BE2C (cell line): Measurements from ENCODE around the gene SMAP2.

Experiments
- DNase-seq: peaks from one replicate; pipeline ENCODE4 v3.0.0-alpha.2; 2020
- H3K27me3 ChIP-seq: fragments of 250-450 bp; sonication (Bioruptor Pico); 2 replicates; pipeline ENCODE4 v1.5.1; 2020; ENCODE audit warnings: mild to moderate bottlenecking
- H3K36me3 ChIP-seq: fragments of 250-450 bp; sonication (Bioruptor Pico); 2 replicates; pipeline ENCODE4 v1.5.1; 2020; ENCODE audit warnings: mild to moderate bottlenecking
- H3K4me1 ChIP-seq: fragments of 250-450 bp; sonication (Bioruptor Pico); 2 replicates; pipeline ENCODE4 v1.5.1; 2020
- H3K4me3 ChIP-seq: 2 replicates; pipeline ENCODE4 v1.5.1; 2011; ENCODE audit warnings: low read depth, low read length
- H3K9me3 ChIP-seq: fragments of 250-450 bp; sonication (Bioruptor Pico); 2 replicates; pipeline ENCODE4 v1.5.1; 2020
- TF ChIP-seq, protein P1 (sequence below): IDR thresholded peaks from 2 replicates; pipeline ENCODE4 v1.5.1; 2012; ENCODE audit warnings: mild to moderate bottlenecking, low read depth, low read length

The SMAP2 gene

DNA sequence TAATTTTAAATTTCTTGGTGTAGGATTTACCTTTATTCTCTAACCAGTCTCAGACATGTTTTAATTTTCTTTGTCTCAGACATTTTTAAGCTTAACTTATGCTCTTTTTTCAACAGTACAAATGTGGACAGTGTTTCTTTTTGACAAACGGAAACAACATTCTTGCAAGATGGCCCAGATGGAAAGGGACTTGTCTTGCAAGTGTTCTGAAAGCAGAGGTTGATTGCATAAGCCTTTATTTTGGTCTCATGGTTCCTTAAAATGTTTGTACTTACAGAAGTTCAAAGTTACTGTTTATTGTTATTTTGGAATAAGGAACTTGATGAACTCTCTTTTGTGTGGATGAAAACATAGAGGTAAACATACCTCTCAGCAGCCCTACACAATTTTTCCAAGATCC is 22.9 kb downstream of the SMAP2 start:
- no peaks in the 10 kb centered on the region for H3K4me1 ChIP-seq
- TF ChIP-seq, protein P1, sequence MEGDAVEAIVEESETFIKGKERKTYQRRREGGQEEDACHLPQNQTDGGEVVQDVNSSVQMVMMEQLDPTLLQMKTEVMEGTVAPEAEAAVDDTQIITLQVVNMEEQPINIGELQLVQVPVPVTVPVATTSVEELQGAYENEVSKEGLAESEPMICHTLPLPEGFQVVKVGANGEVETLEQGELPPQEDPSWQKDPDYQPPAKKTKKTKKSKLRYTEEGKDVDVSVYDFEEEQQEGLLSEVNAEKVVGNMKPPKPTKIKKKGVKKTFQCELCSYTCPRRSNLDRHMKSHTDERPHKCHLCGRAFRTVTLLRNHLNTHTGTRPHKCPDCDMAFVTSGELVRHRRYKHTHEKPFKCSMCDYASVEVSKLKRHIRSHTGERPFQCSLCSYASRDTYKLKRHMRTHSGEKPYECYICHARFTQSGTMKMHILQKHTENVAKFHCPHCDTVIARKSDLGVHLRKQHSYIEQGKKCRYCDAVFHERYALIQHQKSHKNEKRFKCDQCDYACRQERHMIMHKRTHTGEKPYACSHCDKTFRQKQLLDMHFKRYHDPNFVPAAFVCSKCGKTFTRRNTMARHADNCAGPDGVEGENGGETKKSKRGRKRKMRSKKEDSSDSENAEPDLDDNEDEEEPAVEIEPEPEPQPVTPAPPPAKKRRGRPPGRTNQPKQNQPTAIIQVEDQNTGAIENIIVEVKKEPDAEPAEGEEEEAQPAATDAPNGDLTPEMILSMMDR, result no peak
- DNase-seq, result no peak

DNA sequence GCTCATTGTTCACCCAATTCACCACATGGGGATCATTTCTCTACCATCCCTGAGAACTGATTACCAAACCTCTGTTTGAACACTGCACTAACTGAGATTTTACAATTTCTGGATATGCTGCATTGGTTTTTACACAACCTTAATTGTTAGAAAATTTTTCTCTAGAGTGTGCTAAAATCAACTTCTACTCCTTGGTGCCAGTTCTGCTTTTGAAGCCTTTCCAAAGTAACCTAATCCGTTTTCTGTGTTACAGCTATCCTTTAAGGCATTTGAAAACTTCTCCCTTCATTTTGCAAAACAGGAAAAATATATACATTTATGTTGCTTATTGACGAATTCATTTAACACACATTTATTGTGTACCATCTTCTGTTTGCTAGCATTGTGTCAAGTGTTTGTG is 23.7 kb downstream of the SMAP2 start:
- Histone ChIP-seq H3K4me1 (no peaks in the 10 kb centered on the region), H3K9me3 (no peaks in the 10 kb centered on the region), H3K27me3 (no peaks in the 10 kb centered on the region), H3K4me3 (no peak overlapping the region), H3K36me3 (no peaks in the 10 kb centered on the region)
- no peak for DNase-seq
- TF ChIP-seq, protein P1, result no peak

More for the DNA sequence above, 22.9 kb downstream of the SMAP2 start:
- no peaks in the 10 kb centered on the region for H3K9me3 ChIP-seq
- H3K36me3 ChIP-seq, result no peaks in the 10 kb centered on the region
- H3K4me3 ChIP-seq, result no peak overlapping the region
- no peaks in the 10 kb centered on the region for H3K27me3 ChIP-seq

DNA sequence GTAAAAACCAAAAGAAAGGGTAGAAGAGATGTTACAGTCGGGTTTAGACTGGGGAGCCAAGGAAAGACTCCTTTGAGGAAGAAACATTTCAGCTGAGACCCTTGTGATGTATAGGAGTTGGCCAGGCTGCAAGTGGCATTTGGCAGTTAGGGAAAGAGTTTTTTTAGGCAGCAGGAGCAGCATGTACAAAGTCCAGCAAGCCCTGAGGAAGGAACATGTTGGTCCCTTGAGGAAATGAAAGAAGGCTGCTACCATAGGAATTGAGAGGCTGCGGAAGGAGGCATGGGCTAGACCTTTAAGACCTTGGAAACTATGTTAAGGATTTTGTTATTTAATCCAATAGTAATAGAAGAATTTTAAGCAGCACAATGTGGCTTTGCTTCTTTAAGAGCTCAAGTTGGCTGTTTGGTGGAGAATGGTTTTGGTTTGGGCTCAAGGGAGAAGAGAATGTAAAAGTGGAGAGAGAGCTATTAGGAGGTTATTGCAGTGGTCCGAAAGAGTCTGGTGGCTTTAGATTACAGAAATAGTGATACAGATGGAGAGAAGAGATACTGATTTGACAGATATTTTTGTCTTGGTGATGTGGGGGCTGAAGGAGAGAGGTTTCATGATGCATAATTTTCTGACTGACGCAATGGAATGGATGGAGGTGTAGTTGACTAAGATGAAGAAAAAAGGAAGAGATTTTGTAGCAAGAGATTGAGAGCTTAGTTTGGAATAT is 26.6 kb downstream of the SMAP2 start:
- H3K36me3 ChIP-seq, result no peaks in the 10 kb centered on the region
- no peak overlapping the region for H3K4me3 ChIP-seq
- TF ChIP-seq, protein P1, result no peak
- H3K27me3 ChIP-seq, result no peaks in the 10 kb centered on the region
- no peak for DNase-seq
- H3K9me3 ChIP-seq, result no peaks in the 10 kb centered on the region
- H3K4me1 ChIP-seq, result no peaks in the 10 kb centered on the region

DNA sequence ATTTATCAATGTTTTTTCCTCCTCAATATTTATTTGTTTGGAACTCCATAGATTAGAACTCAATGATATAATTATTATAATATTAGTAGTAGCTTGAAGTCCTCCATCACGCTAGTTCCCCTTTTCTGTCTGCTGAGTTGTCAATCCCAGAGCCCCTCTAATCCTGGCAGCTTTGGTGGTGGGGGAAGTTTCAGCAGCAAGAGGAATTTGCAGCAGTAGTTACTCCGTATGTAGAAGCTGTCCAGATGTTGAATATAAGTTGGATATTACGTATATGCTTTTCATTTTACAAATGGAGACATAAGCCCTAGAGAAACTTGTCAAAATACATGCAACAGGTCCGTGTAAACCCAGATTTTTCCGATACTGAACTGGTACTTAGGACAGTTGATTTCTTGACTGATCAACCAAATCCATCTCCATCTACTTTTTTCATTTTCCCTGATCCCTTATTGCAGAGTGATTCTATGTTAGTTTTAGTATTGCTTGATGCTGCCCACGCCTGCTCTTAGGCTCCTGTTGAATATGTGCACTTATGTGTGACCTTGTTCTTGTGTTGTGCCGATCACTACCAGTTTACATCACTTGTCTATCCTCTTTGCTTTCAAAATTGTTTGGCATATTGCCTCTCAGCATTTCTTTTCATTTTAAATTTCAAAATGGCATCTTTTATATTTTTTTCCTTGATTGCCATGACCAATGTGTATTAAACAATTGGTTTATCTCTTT is 28.1 kb downstream of the SMAP2 start:
- DNase-seq, result no peak
- Histone ChIP-seq H3K4me3 (no peak overlapping the region), H3K9me3 (no peaks in the 10 kb centered on the region), H3K4me1 (no peaks in the 10 kb centered on the region), H3K36me3 (no peaks in the 10 kb centered on the region), H3K27me3 (no peaks in the 10 kb centered on the region)
- TF ChIP-seq, protein P1, result no peak

DNA sequence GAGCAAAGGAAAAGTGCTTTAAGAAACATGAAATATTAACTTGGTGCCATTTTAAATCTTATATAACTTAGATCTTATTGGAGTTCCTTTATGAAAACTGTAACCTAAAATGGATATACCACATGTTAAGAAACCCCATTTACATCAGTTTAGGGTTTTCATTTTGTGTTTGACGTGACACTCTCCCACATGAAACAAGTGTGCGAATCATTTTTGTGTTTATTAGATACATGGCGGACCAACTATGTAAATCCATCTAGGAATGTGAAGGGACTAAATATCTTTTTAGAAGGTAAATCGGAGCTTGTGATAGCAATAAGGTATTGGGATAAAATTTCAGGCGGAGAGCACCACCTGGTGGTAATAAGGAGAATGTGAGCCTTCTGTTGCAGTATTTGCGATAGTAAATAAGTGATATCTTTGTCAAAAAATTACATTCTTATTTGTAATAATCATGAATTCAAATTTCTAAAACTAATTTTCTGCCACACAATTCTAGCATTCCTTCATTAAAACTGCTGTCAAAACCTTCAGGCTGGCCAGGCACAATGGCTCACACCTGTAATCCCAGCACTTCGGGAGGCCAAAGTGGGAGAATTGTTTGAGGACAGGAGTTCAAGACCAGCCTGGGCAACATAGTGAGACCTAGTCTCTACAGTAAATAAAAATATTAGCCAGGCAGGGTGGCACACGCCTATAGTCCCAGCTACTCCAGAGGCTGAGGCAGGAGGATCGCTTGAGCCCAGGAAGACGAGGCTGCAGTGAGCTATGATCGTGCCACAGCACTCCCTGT is 31.3 kb downstream of the SMAP2 start:
- DNase-seq, result peak; percentile 17
- Histone ChIP-seq H3K4me1 (no peaks in the 10 kb centered on the region), H3K9me3 (no peaks in the 10 kb centered on the region), H3K4me3 (no peak overlapping the region), H3K27me3 (no peaks in the 10 kb centered on the region), H3K36me3 (no peaks in the 10 kb centered on the region)
- TF ChIP-seq, protein P1, result peak; percentile 64

DNA sequence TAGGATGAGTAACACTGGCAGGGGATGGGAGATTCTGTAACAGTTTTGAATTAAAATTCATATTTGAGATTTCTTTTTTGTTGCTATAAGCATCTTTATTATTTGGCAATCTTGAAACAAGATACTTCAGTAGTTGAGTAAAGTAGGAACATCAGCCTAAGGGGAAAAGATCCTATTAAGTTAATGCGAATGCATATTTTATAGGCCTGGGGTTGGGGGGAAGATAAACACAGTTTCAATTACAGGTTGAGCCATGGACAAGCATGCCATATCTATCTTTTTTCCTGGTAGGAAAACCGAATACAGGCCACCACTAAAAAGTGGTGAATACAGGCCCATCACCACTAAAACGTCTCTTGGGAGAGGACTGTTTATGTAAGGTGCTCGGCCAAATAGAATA is 32.3 kb downstream of the SMAP2 start:
- no peaks in the 10 kb centered on the region for H3K4me1 ChIP-seq
- H3K9me3 ChIP-seq, result no peaks in the 10 kb centered on the region
- no peak overlapping the region for H3K4me3 ChIP-seq
- H3K27me3 ChIP-seq, result no peaks in the 10 kb centered on the region
- no peak for DNase-seq
- TF ChIP-seq, protein P1, result no peak
- no peaks in the 10 kb centered on the region for H3K36me3 ChIP-seq
